Non-pigmented ciliary epithelial cell (primary cell): ENCODE results near the gene C1QB.
A peak's percentile ranks its signal among the peaks of the same experiment; 100 is the strongest.
"Not testable (repeated sequence)": the region's sequence is repeated elsewhere in the genome, so short reads cannot be mapped to it uniquely, and the experiment has no call there.

Experiments
- DNase-seq: peaks from one replicate; pipeline ENCODE4 v3.0.0-alpha.2; 2010; ENCODE audit warnings: low read depth

C1QB gene

DNA sequence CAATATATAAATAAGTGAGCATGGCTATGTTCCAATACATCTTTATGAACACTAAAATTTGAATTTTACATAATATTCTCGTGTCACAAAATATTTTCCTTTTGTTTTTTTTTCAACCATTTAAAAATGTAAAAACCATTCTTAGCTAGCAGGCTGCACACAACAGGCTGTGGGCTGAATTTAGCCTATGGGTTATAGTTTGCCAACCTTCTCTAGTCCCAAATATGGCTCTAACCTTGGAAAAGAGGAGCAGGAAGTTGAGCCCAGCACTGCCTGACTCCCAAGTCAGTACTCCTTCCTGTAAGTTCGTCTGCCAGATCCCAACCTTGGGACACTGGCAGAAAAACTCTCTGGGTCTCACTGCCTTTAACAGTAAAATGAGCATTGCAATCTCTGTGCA is 13.4 kb downstream of the C1QB start:
- DNase-seq = no peak

DNA sequence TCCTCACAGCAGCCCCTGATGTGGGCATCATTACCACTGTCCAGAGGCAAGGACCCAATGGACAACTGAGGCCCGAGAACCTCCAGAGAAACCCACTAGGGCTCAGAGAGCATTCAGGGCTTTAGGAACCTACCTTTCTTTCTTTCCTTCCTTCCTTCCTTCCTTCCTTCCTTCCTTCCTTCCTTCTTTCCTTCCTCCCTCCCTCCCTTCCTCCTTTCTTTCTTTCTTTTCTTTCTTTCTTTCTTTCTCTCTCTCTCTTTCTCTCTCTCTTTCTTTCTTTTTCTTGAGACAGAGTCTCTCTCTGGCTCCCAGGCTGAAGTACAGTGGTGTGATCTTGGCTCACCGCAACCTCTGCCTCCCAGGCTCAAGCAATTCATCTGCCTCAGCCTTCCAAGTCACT is 15.8 kb downstream of the C1QB start:
- not testable (repeated sequence) for DNase-seq

DNA sequence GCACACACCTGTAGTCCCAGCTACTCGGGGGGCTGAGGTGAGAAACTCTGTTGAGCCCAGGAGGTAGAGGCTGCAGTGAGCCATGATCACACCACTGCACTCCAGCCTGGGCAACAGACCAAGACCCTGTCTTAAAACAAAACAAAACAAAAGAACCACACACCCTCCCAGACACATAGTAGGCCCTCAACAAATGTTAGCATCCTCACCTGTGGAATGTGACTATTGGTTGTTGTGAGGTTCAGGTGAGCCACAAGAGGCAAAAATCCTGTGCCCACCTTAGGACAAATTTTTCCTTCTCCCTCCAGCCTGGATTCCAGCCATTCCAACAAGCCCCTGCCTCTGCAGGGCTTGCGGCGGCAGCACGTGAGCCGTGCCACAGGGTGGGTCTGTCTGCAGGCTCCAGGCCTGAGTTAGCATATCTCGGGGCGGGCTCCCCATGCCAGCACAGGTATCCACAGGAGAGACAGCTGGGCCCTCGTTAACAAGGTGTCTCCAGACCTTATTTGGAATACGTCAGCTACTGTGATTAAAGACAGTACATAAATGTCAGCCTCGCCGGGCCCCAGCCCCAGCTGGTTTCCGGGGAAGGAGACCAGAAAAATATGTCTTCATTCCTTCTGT is 17.4 kb downstream of the C1QB start:
- no peak for DNase-seq

DNA sequence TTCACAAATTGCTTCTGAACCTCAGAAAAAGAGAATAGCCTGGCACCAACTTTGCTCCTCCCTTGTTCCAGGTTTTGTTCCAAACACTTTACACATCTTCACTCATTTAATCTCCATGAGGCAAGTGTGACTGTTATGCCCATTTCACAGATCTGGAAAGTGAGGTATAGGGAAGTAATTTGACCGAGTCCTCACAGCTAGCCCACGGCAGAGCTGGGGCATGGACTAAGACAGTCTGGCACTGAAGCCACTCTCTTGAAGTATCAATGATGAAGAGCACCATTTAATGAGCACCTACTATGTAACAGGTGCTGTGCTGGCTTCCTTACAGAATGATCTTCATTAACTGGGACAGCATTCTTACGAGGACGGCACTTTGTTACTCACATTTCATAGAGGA is 19.0 kb downstream of the C1QB start:
- DNase-seq = no peak

DNA sequence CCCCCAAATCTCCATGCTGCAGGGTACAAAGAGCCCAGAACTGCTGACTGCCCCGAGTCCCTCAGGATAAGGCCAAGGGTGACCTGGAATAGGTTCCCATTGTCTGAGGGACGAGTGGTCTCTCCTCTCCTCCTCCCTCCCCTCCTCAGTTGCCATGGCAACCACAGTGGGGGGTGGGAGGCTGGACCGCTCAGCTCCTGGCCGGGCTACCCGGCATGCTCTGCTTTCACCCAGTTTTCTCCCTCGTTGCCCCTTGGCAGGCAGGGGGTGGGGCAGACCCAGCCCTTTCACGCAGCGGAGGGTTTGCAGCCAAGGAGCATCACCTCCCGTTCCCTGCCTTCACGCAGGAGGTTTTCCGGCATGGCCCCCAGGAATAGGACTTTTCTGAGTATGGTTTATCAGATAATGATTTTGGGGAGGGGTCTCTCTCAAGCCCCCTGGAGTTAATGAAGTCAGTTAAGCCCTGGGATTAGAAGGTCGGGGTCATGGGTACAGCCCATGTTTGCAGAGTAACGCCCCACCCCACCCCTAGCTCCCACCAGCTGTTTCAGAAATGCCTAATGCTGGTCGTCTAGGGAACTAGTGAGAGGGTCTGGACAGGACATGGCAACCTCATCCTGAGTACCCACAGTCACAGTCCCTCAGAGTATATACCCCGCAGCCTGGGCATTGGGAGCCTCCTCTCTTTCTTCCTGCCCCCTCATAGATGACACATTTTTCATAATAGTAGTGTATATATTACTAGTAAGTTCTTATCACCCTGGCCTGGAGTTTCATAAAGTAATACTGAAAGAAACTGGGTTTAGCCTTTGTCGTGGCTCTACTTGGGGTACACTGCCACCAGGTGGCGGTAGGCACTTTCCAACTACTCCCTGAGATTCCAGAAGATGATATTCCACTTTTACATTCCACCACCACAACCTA is 20.7 kb downstream of the C1QB start:
- peak; percentile 28 for DNase-seq

DNA sequence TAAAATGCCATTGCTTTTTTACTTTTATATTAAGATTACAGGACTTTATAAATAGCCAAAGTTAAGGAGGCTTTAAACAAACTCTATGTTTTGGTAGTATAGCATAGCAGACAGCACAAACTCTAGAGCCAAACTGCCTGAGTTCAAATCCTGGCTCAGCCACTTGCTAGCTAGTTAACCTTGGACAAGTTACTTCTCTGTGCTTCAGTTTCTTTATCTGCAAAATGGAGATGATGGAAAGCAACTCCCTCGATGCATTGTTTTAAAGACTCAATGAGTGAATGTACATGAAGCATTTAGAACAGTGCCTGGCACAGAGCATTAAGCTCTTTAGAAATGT is 21.3 kb downstream of the C1QB start:
- DNase-seq = no peak

DNA sequence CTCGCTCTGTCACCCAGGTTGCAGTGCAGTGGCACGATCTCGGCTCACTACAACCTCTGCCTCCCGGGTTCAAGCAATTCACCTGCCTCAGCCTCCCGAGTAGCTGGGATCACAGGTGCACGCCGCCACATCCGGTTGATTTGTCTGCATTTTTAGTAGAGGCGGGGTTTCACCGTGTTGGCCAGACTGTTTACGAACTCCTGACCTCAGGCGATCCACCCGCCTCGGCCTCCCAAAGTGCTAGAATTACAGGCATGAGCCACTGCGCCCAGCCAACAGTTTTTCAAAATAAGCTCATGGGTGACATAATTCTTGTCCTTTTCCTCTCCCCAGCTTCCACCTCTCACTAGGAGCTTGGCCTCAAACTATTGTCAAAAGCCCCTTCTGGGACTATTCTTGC is 23.1 kb downstream of the C1QB start:
- not testable (repeated sequence) for DNase-seq

DNA sequence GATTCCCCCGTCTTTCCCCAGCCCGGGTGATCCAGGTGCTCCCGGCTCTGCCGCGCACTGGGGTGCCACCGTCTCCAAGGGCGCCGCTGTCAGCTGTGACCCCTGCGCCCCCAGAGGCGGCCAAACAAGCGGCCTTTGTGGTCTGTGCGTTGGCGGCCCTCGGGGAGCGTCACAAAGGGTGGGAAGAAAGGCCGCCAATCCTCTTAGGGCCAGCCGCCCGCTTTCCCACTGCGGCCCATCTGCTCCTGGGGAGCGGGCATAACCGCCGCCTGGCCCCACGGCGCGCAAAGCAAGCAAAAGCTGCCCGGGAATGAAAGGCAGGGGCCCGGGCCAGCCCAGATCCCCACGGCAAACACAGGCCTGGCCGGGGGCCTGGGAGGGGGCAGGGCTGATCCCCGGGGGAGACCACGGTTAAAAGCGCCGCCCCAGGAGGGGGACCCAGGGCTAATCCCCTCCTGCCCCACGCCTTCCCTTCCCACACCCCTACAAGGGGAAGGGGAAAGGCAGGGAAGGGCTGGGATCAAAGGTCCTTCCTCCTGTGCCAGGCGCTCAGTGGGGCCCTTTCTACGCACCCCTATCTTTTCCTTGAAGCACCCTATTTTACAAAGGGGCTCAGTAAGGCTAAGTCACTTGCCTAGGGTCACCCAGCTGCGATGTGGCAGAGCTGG is 24.0 kb downstream of the C1QB start:
- DNase-seq = no peak

DNA sequence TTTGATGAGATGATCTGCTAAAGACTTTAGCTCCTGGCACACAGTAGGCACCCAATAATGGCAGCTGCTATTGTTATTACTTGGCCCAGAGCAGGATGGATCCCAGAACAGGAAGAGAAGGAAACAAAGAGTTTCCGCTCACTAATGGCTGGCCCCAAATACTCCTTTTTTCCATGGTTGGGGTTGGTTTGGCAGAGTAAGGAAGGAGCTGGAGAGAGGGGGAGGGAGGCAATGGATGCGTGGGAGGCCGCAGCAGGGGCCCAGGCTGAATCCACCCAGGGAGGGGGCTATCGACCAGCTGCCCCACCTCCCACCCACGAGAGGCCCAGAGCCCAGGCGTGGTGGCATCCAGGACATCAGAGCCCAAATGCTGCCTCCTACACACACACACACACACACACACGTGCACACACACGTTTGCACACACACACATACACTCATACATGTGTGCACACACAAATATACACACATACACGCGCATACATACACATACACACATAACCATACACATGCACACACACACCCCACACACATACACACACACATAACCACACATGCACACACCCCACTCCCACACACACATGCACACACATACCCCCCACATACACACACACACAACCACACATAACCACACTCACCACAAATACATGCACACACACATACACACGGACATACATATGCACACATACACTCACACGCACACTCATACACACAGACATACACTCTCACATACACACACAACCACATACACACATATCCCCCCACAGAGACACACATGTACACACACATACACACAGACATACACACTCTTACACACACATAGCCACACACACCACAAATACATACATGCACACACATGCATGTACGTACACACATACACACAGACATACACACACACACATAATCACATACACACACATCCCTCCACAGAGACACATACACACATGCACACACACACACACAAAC is 25.2 kb downstream of the C1QB start:
- DNase-seq = no peak

DNA sequence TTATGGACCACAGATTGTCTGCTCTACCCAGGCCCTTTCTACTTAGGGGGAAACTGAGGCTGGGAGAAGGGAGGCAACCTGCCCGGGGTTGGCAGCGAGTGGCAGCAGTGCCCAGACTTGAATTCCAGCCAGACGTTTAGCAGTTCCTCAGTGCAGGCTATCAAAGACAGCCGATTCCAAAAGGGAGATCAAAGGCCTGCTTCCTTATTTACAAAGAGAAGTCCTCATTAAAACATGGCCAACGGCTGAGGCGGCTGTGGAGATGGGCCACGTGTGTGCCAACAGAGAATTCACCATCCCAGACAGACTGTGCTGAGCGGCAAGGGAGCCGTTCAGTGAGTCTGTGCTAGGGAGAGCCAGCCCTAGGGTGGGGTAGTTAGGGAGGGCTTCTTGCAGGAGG is 27.7 kb downstream of the C1QB start:
- no peak for DNase-seq

DNA sequence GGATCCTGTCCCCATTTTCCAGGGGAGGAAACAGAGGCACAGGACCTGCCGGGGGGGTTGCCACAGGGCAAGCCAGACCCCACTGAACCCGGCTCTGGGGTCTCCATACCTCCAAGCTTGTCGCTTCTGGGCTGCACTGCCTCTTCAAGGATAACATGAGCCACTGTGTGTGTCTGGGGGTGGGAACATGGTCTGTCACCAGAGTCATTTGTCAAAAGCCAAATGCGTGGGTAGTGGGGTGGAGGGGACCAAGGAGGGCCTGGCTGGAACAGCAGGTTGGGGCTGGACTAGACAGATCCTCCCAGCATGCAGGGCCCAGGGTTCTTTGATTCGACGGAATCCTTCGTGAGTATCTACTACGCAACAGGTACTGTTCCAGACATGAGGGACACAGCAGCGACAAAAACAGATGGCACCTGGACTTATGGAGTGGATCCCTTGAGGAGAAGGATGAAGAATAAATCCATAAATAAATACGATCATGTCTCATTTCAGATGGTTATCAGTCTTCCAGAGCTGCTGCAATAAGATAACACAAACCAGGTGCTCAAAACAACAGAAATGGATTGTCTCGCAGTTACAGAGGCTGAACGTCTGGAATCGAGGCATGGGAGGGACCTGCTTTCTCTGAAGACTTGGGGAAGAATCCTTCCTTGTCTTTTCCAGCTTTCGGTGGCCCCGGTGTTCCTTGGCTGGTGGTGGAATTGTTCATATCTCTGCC is 28.7 kb downstream of the C1QB start:
- DNase-seq = no peak

DNA sequence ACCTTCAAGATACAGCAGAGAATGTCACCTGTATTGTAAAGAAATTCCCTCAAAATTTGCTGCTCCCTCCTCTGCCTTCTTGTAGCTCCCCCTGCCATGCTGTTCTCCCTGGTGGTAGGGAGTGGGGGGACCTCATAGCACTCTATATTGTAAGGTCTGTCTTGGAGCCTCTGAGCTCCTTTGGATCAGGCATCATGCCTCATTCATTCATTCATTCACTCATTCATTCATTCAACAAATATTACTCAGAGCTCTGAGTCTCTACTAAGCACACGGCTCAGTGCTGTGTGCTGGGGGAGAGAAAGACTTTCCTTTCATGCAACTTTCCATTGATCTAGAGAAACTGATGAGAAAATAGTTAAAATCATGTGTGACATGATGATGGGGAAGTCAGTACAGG is 30.5 kb downstream of the C1QB start:
- DNase-seq = no peak

DNA sequence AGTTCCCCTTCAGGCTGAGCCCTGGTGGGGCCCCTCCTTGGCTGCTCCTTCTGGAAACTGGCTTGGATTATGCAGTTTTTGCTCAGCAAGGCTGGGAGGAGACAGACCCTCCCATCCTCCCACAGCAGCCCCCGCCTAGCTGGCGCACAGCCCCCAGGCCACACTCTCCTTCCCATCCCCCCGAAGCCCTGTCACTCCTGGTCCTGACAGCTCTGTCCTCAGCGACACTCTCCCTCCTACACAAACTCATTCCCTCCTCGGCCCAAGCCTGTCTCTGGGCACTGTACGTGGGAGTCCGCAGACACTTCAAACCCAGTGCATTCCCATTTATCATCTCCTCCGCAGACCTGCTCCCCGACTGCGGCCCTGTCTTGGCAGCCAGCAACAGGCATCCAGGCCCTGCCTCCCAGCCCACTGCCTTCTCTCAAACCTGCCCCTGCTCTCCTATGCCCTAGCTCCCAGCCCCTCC is 32.6 kb downstream of the C1QB start:
- no peak for DNase-seq

DNA sequence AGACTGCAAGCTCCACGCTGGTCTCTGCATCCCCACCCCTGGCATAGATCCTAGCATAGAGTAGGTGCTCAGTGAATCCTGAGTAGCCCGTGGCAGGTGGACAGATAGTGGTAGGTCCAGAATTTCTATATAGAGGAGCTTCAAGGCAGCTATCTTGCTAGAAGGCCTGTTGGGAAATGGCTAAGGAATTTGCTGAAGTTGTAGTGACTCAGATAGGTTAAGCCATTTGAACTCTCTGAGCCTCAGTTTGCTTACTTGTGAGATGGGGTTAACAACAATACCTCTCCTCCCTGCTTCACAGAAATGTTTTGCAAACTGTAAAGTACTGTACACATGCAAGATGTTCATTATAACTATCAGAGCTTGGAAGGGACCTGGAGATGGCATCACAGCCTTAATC is 34.2 kb downstream of the C1QB start:
- no peak for DNase-seq

DNA sequence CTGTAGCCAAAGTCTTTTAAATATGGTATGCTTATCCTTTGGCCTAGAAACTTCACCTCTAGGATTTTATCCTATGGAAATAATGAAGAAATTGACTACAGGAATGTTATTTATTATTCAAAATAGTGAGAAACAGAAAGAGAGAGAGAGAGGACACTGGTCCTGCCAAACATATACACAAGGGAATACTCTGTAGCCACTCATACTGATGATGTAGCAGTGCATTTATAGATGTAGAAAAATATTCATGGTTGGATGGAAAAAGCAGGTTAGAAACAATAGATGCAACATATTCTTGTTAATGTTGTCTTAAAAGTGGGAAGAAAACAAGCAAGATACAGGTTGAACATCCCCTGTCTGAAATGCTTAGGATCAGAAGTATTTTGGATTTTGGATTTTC is 35.4 kb downstream of the C1QB start:
- no peak for DNase-seq

DNA sequence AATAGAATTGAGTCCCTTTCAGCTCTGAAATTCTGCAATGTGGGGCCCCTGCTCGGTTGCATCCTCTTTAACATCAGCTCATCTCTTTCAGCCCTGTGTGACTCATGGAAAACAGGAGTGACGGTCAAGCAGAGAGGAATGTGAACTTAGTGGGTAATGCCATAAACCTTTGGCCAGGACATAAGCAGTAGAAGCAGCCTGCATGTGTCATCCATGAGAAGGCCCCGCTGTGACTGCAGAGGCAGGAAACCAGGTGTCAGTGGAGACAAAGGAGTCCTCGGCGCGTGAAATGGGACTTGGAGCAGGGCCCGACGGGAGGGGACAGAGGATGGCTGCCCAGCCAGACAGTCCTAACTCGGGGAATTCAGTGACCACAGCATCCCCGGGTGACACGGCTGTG is 36.5 kb downstream of the C1QB start:
- peak; percentile 60 for DNase-seq

DNA sequence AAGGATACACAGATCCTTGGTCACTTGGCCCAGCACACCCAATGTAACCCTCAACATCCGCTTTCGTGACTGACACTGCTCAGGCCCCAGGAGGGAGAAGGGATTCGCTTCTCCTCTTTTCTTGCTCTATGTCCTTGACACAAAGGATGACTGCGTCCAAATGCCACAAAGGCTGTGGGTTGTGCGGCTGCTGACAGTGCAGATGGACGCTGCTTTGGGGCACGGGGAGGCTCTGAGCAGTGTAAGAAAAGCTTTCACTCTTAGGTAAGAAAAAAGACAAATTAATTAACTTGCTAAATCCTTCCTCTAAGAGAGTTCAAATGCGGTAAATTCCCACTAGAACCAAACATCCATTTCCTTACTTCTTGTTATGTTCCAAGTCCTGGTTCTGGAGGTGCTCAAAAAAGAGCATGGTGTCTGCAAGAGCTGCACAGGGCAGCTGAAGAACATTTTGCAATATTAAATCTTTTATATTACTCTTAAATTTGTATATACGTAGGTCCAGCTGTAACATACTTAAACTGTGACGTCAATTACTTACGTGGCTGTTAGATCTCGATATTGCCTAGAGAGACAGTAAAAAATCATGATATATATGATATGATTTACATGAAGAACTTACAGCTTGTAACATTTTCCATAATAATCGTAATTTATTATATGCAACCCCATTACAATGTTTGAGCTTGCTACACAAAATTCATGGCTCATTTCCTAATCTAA is 38.2 kb downstream of the C1QB start:
- no peak for DNase-seq

DNA sequence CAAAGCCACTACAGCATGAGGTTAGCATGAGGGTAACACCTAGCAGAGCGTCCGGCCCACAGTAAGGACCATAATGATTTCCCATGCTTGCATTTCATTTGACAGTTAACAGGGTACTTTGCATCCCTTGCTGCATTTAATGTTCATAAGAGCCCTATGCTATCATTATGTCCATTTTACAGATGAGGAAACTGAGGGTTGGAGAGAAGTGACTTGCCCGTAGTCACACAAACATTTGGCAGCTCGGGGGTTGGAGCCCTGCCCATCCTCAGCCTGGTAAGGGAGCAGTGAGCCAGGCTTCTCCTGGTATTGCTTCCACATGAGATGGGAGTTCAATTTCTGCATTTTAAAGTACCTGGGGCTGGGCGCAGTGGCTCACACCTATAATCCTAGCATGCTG is 41.1 kb downstream of the C1QB start:
- no peak for DNase-seq

DNA sequence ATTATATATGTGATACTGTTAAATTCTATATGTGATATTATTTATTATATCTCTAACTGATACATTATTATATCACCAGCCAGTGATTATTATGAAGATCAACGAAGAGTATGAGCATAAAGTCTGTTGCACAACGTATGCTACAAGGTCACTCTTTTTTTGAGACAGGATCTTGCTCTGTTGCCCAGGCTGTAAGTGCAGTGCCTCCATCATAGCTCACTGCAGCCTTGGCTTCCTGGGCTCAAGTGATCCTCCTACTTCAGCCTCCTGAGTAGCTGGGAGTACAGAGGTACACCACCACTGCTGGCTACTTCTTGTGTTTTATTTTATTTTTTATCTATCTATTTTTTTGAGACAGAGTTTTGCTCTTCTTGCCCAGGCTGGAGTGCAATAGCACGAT is 43.6 kb downstream of the C1QB start:
- no peak for DNase-seq

DNA sequence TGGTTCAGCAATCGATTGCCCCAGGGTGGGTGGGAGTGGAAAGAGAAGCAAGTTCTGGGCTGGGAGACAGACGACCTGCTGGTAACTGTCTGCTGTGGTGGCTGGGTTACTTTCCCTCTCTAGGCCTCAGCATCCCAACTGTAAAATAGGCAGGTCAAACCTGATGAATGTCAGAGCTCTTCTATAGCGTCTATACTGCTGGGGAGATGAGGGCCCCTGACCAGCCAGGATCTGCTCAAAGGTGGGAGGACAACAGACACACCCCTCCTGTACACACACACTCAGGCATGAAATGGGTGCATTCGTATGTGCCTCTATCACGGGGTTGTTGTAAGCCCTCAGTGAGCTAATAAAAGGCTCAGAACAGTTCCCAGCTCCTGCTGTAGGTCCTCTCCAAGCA is 44.9 kb downstream of the C1QB start:
- no peak for DNase-seq
